Measurements from ENCODE around the gene IQSEC1. TPM values are rescaled to one million over a fixed set of nuclear protein-coding genes. Genes with fewer than 3 reads are reported as not detected.

IQSEC1 gene
- total RNA-seq, 4 donors from 2014 or later: 13.7 to 59.4 (median 35.5) TPM

DNA sequence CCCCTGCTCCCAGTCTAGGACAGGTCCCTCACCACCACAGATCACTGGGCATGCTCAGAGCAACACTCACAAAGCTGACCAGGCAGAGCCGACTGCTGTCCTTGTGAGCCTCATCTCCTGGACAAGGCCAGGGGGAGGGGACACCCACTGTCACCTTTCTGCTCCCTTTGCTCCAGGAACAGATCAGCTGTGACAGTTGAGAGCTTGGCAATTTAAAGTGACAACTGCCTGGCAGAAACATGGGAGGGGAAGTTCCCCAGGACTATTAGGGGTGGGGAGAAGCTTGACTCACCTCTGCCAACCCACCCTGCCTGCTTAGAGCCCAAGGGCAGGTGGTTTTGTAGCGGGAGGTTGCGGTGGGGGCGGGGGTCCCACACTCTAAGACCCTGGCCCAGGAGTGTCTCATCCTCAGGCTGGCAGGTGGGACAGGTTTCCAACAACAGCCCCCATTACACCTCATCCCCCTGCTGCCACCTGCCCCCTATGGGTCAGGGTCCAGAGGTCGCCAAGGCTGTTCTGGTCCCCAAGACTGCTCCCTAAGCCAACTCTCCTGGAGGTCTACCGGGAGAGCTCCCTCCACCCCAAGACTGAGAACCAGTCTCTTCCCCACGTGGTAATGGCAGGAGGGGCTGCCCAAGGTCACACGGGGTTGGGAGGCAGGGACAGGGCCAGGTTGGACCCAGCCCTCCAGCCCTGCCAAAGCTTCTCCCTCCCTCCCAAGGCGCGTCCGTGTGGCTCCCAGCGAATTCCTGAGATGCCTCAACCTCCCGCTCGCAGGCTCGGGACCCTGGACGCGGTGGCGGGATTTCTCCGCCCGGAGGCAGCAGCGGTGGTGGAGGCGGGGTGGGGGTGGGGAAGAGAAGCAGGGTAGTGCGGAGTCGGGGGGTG, 80.4 kb downstream of the IQSEC1 start:
- H3K27ac ChIP-seq: peak overlapping the region in 2 of 4 donors; percentile 12 to 90
- DNase-seq: no peak
- H3K27me3 ChIP-seq: no peaks in the 10 kb centered on the region
- peak overlapping the region; percentile 51 to 90 (median 70) for H3K4me3 ChIP-seq
- no peaks in the 10 kb centered on the region for H3K9me3 ChIP-seq
- H3K4me1 ChIP-seq: peaks cover 0 to 13% (median 5%) of the 10 kb centered on the region in 4 donors
- H3K36me3 ChIP-seq: no peaks in the 10 kb centered on the region
- TF ChIP-seq, protein P1, sequence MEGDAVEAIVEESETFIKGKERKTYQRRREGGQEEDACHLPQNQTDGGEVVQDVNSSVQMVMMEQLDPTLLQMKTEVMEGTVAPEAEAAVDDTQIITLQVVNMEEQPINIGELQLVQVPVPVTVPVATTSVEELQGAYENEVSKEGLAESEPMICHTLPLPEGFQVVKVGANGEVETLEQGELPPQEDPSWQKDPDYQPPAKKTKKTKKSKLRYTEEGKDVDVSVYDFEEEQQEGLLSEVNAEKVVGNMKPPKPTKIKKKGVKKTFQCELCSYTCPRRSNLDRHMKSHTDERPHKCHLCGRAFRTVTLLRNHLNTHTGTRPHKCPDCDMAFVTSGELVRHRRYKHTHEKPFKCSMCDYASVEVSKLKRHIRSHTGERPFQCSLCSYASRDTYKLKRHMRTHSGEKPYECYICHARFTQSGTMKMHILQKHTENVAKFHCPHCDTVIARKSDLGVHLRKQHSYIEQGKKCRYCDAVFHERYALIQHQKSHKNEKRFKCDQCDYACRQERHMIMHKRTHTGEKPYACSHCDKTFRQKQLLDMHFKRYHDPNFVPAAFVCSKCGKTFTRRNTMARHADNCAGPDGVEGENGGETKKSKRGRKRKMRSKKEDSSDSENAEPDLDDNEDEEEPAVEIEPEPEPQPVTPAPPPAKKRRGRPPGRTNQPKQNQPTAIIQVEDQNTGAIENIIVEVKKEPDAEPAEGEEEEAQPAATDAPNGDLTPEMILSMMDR (IDR thresholded peaks at IDR 0.05): no peak
- TF ChIP-seq POLR2A (IDR thresholded peaks at IDR 0.05): no peak

DNA sequence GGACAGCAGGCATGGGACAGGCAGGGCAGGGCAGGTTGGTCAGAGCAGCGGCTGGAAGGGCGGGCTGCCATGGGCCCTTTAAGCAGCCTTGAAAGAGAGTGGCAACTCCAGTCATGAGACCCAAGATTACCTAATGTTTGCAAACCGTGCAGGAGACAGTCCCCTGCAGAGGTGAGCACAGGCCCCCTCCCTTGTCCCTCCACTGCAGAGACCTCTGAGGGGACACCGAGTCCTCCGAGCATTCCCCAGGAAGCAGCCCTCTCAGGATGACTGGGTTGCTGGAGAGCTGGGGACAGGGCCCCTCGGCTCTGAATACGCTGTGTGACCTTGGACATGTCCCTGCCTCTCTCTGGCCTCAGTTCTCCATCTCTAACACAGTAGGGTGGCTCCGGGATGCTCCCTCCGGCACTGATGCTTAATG, 81.4 kb downstream of the IQSEC1 start:
- Histone ChIP-seq H3K36me3 (no peaks in the 10 kb centered on the region), H3K4me3 (no peak overlapping the region), H3K27ac (no peak overlapping the region), H3K27me3 (no peaks in the 10 kb centered on the region), H3K4me1 (peaks cover 0 to 13% (median 5%) of the 10 kb centered on the region in 4 donors), H3K9me3 (no peaks in the 10 kb centered on the region)
- TF ChIP-seq, protein P1 (IDR thresholded peaks at IDR 0.05): no peak
- no peak for TF ChIP-seq POLR2A (IDR thresholded peaks at IDR 0.05)
- DNase-seq: peak in 1 of 3 donors; percentile 40

DNA sequence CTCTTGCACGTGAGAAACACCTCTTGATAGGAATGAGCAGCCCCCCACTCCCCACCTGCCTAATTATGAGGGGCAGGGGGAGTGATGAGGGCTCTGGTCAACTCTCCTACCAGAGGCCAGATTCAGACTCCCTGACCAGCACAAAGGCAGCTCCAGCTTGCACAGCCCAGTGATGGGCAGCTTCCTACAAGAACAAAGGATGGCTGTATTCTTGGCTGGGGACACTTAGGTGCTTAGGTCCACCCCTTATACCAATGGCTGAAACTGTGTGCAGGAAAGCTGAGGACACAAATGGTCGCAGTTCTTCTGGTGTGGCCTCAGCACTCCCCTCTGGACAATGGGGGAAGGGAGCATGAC, 81.8 kb downstream of the IQSEC1 start:
- H3K27ac ChIP-seq: no peak overlapping the region
- H3K4me3 ChIP-seq: no peak overlapping the region
- peaks cover 0 to 13% (median 5%) of the 10 kb centered on the region in 4 donors for H3K4me1 ChIP-seq
- TF ChIP-seq POLR2A (IDR thresholded peaks at IDR 0.05): no peak
- TF ChIP-seq, protein P1 (IDR thresholded peaks at IDR 0.05): no peak
- DNase-seq: no peak
- H3K27me3 ChIP-seq: no peaks in the 10 kb centered on the region
- no peaks in the 10 kb centered on the region for H3K9me3 ChIP-seq
- no peaks in the 10 kb centered on the region for H3K36me3 ChIP-seq

GRCh38 chr3:12990781-12991480, 82.3 kb downstream of the IQSEC1 start:
- no peaks in the 10 kb centered on the region for H3K36me3 ChIP-seq
- no peaks in the 10 kb centered on the region for H3K27me3 ChIP-seq
- TF ChIP-seq, protein P1 (IDR thresholded peaks at IDR 0.05): no peak
- no peak for TF ChIP-seq POLR2A (IDR thresholded peaks at IDR 0.05)
- H3K4me3 ChIP-seq: no peak overlapping the region
- peak in 1 of 3 donors; percentile 34 for DNase-seq
- no peak overlapping the region for H3K27ac ChIP-seq
- peaks cover 0 to 13% (median 5%) of the 10 kb centered on the region in 4 donors for H3K4me1 ChIP-seq
- no peaks in the 10 kb centered on the region for H3K9me3 ChIP-seq

DNA sequence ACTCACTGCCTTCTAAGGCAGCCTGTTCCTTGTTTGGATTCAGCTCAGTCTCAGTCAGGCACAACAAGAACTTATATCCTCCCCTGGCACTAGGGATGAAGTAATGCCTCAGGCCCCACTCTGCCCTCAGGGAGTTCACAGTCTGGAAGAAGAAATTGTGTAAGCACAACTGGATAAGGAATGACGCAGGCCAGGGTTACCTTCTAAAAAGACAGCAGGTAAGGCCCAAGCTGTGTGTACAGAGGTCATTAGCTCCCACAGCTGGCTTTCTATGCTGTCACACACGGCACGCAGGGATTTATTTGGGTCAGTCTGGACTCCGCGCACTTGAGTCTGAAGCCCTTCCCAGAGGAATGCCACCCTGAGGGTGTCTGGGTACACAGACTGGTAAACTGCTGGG, 82.9 kb downstream of the IQSEC1 start:
- peak in 1 of 3 donors; percentile 22 for DNase-seq
- Histone ChIP-seq H3K9me3 (no peaks in the 10 kb centered on the region), H3K27me3 (no peaks in the 10 kb centered on the region), H3K36me3 (no peaks in the 10 kb centered on the region), H3K4me1 (peaks cover 0 to 13% (median 5%) of the 10 kb centered on the region in 4 donors), H3K4me3 (no peak overlapping the region), H3K27ac (no peak overlapping the region)
- no peak for TF ChIP-seq POLR2A (IDR thresholded peaks at IDR 0.05)
- TF ChIP-seq, protein P1 (IDR thresholded peaks at IDR 0.05): no peak

All from Peyer's patch (tissue), 4 donors.